Endothelial cell of umbilical vein (primary cell): ENCODE results near the gene CD151. TPM values are rescaled to one million over a fixed set of nuclear protein-coding genes. Genes with fewer than 3 reads are reported as not detected.

Source experiments
- BruUV-seq: library from RNA; stranded (reverse); fragments of 400-500 nt; replicated peaks from 2 replicates; lab custom pipeline; 2021; lab: Mats Ljungman, UMichigan
- CTCF ChIA-PET: fragments of 300-600, 350-600 bp; sonication (Branson Sonifier 250); formaldehyde crosslinking; loops from one replicate; lab custom pipeline; 2021; ENCODE audit warnings: antibody characterized with exemption, inconsistent platforms; lab: Charles Lee
- POLR2A ChIA-PET: fragments of 300-600, 350-600 bp; sonication (Branson Sonifier 250); formaldehyde crosslinking; loops from one replicate; lab custom pipeline; 2021; ENCODE audit warnings: antibody characterized with exemption, inconsistent platforms; lab: Charles Lee
- DNase-seq: peaks from one replicate; pipeline ENCODE4 v3.0.0-alpha.2; 2011; ENCODE audit warnings: low read depth, low spot score
- FAIRE-seq: peaks from 2 replicates; lab custom pipeline; 2011; peaks lifted over from hg19 to GRCh38; lab: Jason Lieb, UNC
- H2AFZ ChIP-seq: 2 replicates; pipeline ENCODE4 v1.6.0; 2012; ENCODE audit warnings: low read depth, low read length, control low read depth, inconsistent platforms
- H3K27ac ChIP-seq: 2 replicates; pipeline ENCODE4 v1.5.1; 2011; ENCODE audit warnings: low read depth, mild to moderate bottlenecking, control low read depth, low read length, moderate library complexity; ENCODE audit not compliant: insufficient read depth
- H3K27me3 ChIP-seq, 2 experiments: 2 replicates each; pipeline versions ENCODE4 v1.6.0 to v1.6.1; 2011; ENCODE audit warnings: low read length in 2 of 2, mixed read lengths in 1 of 2; ENCODE audit not compliant: control insufficient read depth in 2 of 2, insufficient read depth in 2 of 2
- H3K36me3 ChIP-seq, 2 experiments: 2 replicates in 1 of 2; 3 replicates in 1 of 2; pipeline ENCODE4 v1.5.1; 2011; ENCODE audit warnings: low read length in 2 of 2, mild to moderate bottlenecking in 1 of 2, moderate library complexity in 1 of 2; ENCODE audit not compliant: control insufficient read depth in 2 of 2, insufficient read depth in 2 of 2; ENCODE audit errors: extremely low read depth in 1 of 2
- H3K4me1 ChIP-seq: 3 replicates; pipeline ENCODE4 v1.5.1; 2011; ENCODE audit warnings: mild to moderate bottlenecking, low read length; ENCODE audit not compliant: control insufficient read depth, insufficient read depth; ENCODE audit errors: extremely low read depth
- H3K4me2 ChIP-seq: 2 replicates; pipeline ENCODE4 v1.6.1; 2011; ENCODE audit warnings: low read length, control low read depth, mixed read lengths; ENCODE audit not compliant: insufficient read depth
- H3K4me3 ChIP-seq, 3 experiments: fragments of 200-600 bp in 1 of 3; sonication (generic), shearing (Covaris generic) in 1 of 3; replicated peaks in 1 of 3; 2 replicates each; pipeline ENCODE4 v1.5.1; 2011 to 2016; ENCODE audit warnings: control low read depth in 3 of 3, low read length in 3 of 3, mild to moderate bottlenecking in 2 of 3, inconsistent platforms in 1 of 3, low read depth in 1 of 3, moderate library complexity in 1 of 3; ENCODE audit not compliant: insufficient read depth in 1 of 3
- H3K79me2 ChIP-seq: 2 replicates; pipeline ENCODE4 v1.6.0; 2012; ENCODE audit warnings: low read length, inconsistent platforms; ENCODE audit not compliant: control insufficient read depth, insufficient read depth
- H3K9ac ChIP-seq: replicated peaks from 2 replicates; pipeline ENCODE3; 2011; ENCODE audit warnings: low read length, control low read depth; ENCODE audit not compliant: insufficient read depth; ENCODE audit errors: extremely low read depth
- H3K9me1 ChIP-seq: replicated peaks from 3 replicates; pipeline ENCODE4 v1.6.0; 2011; ENCODE audit warnings: mild to moderate bottlenecking, low read length; ENCODE audit not compliant: control insufficient read depth, insufficient read depth; ENCODE audit errors: extremely low read depth
- H3K9me3 ChIP-seq: replicated peaks from 2 replicates; pipeline ENCODE4 v1.5.1; 2012; ENCODE audit warnings: low read length, inconsistent platforms; ENCODE audit not compliant: control insufficient read depth, insufficient read depth
- H4K20me1 ChIP-seq: replicated peaks from 2 replicates; pipeline ENCODE3; 2011; ENCODE audit warnings: mild to moderate bottlenecking, low read length; ENCODE audit not compliant: control insufficient read depth, insufficient read depth; ENCODE audit errors: extremely low read depth
- CTCF ChIP-seq, 2 donors: IDR thresholded peaks; 1 replicate in 1 of 2; 2 replicates in 1 of 2; pipeline ENCODE4 v1.5.1; 2011; ENCODE audit warnings: low read length in 2 of 2, mild to moderate bottlenecking in 2 of 2, moderate library complexity in 2 of 2, control low read depth in 1 of 2, inconsistent platforms in 1 of 2, low read depth in 1 of 2; ENCODE audit not compliant: insufficient read depth in 1 of 2; ENCODE audit errors: extremely low read depth in 1 of 2
- EZH2 ChIP-seq: IDR thresholded peaks from 2 replicates; pipeline ENCODE4 v1.6.1; 2012; ENCODE audit warnings: borderline replicate concordance, low read depth, mild to moderate bottlenecking, moderate library complexity, low read length, inconsistent platforms; ENCODE audit not compliant: severe bottlenecking
- FOS ChIP-seq: IDR thresholded peaks from 2 replicates; pipeline ENCODE4 v1.6.1; 2011; ENCODE audit warnings: mild to moderate bottlenecking, low read length, moderate library complexity, borderline replicate concordance; ENCODE audit not compliant: insufficient read depth
- GATA2 ChIP-seq: IDR thresholded peaks from 2 replicates; pipeline ENCODE4 v1.7.0; 2011; ENCODE audit warnings: low read depth, mild to moderate bottlenecking, moderate library complexity, mixed read lengths, low read length; ENCODE audit not compliant: insufficient read length, insufficient read depth
- JUN ChIP-seq: IDR thresholded peaks from 2 replicates; pipeline ENCODE4 v1.6.1; 2011; ENCODE audit warnings: borderline replicate concordance, low read depth; ENCODE audit not compliant: insufficient read length, insufficient read depth
- MAX ChIP-seq: IDR thresholded peaks from 2 replicates; pipeline ENCODE4 v1.6.1; 2011; ENCODE audit not compliant: insufficient read depth, insufficient read length
- MYC ChIP-seq: IDR thresholded peaks from one replicate; pipeline ENCODE4 v1.6.1; 2011; ENCODE audit warnings: mild to moderate bottlenecking, low read depth, low read length
- POLR2A ChIP-seq: IDR thresholded peaks from 2 replicates; pipeline ENCODE4 v1.6.1; 2012; ENCODE audit warnings: low read depth, mild to moderate bottlenecking, control low read depth, low read length
- POLR2AphosphoS5 ChIP-seq: IDR thresholded peaks from 2 replicates; pipeline ENCODE4 v1.6.1; 2012; ENCODE audit warnings: low read depth, mild to moderate bottlenecking, control low read depth, low read length, moderate library complexity; ENCODE audit not compliant: insufficient read depth
- dilution Hi-C: fragments of 300-500 bp; cut with MboI; formaldehyde crosslinking; loops from one replicate; pipeline ENCODE4 v1.15.0; 2019; ENCODE audit warnings: low sequenced_read_pairs; ENCODE audit not compliant: extremely low pct_ligation_motif_present
- intact Hi-C: fragments of 100-400 bp; cut with micrococcal nuclease; formaldehyde crosslinking; loops from one replicate; pipeline ENCODE4 v1.10.0; 2022
- polyA plus RNA-seq, 4 experiments: library from polyadenylated mRNA; depleted of rRNA in 3 of 4; stranded (reverse) in 3 of 4; unstranded in 1 of 4; fragments of >200 nt; gene quantifications; 2 replicates each; pipeline versions ENCODE4 v1.2.1 to v1.2.3, GENCODE V29; 2011 to 2012; ENCODE audit warnings: missing spikeins in 1 of 4
- total RNA-seq: library from RNA; stranded (reverse); gene quantifications from 2 replicates; pipeline ENCODE4 v1.2.3, GENCODE V29; 2021

CD151 gene
- total and polyA plus RNA-seq, 2 donors (not counting 3 experiments of a cell fraction or from before 2014, with no cell fraction given) = 515 to 1,090 TPM

GRCh38 chr11:876545-876944 is 43.8 kb downstream of the CD151 start:
- Histone ChIP-seq H3K27ac (no peak overlapping the region), H3K4me3 (no peak overlapping the region), H3K36me3 (peaks cover 0 to 3% of the 10 kb centered on the region in 2 experiments), H3K27me3 (no peaks in the 10 kb centered on the region), H3K4me1 (no peaks in the 10 kb centered on the region), H3K9ac (no peak overlapping the region), H4K20me1 (no peaks in the 10 kb centered on the region), H3K4me2 (no peak overlapping the region), H2AFZ (no peak overlapping the region), H3K9me3 (no peaks in the 10 kb centered on the region), H3K79me2 (no peaks in the 10 kb centered on the region), H3K9me1 (no peaks in the 10 kb centered on the region)
- CTCF ChIA-PET = interaction anchor here (1.4 kb wide), 1 partner anchor 28 kb away, joined by 4 read pairs; no protein-coding TSS in a partner anchor
- no TSS peak for BruUV-seq
- no peak for FAIRE-seq
- TF ChIP-seq MYC (no peak), POLR2A (no peak), FOS (no peak), MAX (no peak)
- POLR2A ChIA-PET = no interaction called here
- no peak for DNase-seq
- dilution Hi-C loops (no loop called here), intact Hi-C loops (no loop called here)

GRCh38 chr11:877565-877964 is 44.8 kb downstream of the CD151 start:
- ChIA-PET CTCF (interaction anchor here (1.4 kb wide), 1 partner anchor 29 kb away, joined by 4 read pairs; no protein-coding TSS in a partner anchor), POLR2A (no interaction called here)
- TF ChIP-seq POLR2AphosphoS5 (no peak), MAX (no peak), MYC (no peak), JUN (no peak), GATA2 (no peak), EZH2 (no peak), CTCF (IDR thresholded peaks at IDR 0.05; ENCODE audit: extremely low read depth in 1 of 2, insufficient read depth in 1 of 2, low read depth in 1 of 2, low read length in 2 of 2) (no peak), POLR2A (no peak), FOS (no peak)
- H3K9me3 ChIP-seq = no peaks in the 10 kb centered on the region
- H3K27me3 ChIP-seq = no peaks in the 10 kb centered on the region
- H3K9me1 ChIP-seq = no peaks in the 10 kb centered on the region
- no peak overlapping the region for H2AFZ ChIP-seq
- no peak overlapping the region for H3K9ac ChIP-seq
- no peak overlapping the region for H3K27ac ChIP-seq
- dilution Hi-C loops = no loop called here
- H3K79me2 ChIP-seq = no peaks in the 10 kb centered on the region
- H3K36me3 ChIP-seq = peaks cover 0 to 3% of the 10 kb centered on the region in 2 experiments
- intact Hi-C loops = no loop called here
- no peaks in the 10 kb centered on the region for H4K20me1 ChIP-seq
- no peak for DNase-seq
- H3K4me2 ChIP-seq = no peak overlapping the region
- H3K4me3 ChIP-seq = no peak overlapping the region
- no peaks in the 10 kb centered on the region for H3K4me1 ChIP-seq
- no TSS peak for BruUV-seq
- FAIRE-seq = no peak
